ENCODE results near the gene ITGB5.
A peak's percentile ranks its signal among the peaks of the same experiment; 100 is the strongest.

ITGB5 gene

DNA sequence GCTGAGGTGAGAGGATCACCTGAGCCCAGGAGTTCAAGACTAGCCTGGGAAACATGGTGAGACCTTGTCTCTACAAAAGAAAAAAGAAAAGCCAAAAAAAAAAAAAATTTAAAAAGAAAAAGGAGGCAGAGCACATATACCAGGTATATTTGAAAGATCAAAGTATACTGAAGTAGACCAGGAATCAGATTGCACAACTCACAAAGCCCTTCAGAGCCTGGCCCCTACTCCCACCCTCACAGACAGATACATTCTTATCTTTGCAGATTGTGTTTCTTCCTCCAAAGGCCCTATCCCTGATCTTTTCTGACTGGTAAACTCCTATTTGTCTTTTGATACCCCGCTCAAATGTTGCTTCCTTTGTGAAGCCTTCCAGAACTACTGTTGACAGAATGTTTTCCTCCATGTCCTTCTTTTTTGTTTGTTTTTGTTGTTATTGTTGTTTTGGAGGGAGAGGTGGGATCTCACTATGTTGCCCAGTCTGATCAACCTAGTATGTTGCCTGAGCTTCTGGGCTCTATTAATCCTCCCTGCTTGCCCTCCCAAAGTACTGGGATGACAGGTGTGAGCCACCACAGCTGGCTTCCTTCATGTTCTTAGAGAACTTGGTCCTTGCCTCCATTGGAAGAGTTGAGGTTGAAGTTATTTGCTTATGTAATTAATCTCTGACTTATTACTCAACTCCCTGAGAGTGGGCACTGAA is 9.8 kb upstream of the ITGB5 start:
- no peak for DNase-seq (ENCODE audit: low spot score)

DNA sequence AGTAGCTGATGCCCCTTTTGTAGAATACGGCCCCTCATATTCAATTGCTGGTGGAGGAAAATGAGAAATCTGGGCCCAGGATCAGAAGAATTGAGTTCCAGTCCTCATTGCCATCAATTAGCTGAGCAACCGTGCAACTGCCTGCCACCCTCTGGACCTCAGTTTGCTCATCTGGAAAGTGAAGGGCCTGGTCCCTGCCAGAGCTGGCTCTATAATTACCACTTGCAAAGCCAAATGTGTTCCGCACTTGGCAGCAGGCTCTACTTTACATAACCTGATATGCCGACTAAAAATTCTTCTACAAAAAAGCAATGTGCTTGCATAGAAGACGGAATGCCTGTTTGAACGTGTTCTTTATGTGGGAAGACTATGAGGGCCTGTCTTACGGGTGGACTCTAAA is 8.6 kb upstream of the ITGB5 start:
- DNase-seq (ENCODE audit: low spot score) = no peak

DNA sequence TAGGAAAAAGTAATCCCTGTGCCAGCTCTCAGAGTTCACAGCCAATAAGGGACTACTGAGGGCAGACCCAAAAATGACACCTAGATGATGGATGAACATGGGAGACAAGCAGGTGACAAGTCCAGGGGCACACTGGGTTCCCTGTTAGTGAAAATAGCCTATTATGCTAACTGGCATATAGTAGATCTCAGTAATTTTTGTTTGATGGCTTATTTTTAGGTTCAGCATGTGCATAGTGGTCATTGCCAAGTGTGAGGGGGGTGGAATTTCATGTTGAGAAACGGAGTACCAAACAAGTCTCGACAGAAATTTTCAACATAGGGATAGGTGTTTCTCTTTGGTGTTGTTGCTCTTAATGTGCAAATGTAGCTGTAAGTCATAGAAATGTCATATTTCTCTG is 6.4 kb upstream of the ITGB5 start:
- DNase-seq (ENCODE audit: low spot score) = no peak

- no peak for DNase-seq (ENCODE audit: low spot score)
These were observed 3.5 kb upstream of the ITGB5 start for GRCh38 chr3:124890573-124891190.

DNA sequence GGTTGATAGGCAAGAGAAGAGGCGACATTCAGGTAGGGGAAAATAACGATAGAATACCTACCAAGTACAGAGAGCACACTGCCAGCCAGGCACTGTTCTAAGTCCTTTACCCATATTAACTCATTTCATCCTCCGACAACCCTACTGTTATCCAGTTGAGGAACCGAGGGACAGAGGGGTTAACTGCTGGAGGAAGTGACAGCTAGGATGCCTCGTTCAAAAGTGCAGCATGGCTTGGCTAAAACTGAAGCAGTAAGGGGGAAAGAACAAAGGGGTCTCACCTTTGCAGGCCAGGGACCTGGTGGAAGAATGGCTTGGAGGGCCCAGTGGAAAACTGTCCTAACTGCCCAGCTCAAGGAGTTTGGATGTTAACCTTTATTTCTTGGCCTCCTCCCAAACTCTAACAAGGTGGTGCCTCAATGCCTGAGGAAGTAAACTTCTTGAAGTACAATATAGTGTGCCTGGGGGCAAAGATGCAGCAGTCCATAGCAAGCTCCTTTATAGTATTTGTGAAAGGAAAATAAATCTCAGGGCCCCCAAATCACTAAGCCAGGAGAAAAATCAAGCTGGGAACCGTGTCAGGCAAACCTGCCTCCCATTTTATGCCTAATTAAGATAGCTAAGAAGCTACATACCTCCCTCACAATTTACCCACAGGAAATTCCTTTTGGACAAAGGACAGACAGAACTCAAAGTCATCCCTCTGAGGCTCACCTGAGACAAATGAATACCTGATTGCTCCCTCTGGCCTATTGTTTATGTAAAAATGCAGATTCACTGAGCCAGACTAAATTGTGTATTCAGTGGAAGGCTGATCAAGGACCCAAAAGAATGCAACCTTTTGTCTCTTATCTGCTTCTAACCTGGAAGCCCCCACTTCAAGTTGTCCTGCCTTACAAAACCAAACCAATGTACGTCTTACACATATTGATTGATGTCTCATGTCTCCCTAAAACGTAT is 1.6 kb upstream of the ITGB5 start:
- no peak for DNase-seq (ENCODE audit: low spot score)

- no peak for DNase-seq (ENCODE audit: low spot score)
These were observed 750 bp upstream of the ITGB5 start for GRCh38 chr3:124887932-124888298.

DNA sequence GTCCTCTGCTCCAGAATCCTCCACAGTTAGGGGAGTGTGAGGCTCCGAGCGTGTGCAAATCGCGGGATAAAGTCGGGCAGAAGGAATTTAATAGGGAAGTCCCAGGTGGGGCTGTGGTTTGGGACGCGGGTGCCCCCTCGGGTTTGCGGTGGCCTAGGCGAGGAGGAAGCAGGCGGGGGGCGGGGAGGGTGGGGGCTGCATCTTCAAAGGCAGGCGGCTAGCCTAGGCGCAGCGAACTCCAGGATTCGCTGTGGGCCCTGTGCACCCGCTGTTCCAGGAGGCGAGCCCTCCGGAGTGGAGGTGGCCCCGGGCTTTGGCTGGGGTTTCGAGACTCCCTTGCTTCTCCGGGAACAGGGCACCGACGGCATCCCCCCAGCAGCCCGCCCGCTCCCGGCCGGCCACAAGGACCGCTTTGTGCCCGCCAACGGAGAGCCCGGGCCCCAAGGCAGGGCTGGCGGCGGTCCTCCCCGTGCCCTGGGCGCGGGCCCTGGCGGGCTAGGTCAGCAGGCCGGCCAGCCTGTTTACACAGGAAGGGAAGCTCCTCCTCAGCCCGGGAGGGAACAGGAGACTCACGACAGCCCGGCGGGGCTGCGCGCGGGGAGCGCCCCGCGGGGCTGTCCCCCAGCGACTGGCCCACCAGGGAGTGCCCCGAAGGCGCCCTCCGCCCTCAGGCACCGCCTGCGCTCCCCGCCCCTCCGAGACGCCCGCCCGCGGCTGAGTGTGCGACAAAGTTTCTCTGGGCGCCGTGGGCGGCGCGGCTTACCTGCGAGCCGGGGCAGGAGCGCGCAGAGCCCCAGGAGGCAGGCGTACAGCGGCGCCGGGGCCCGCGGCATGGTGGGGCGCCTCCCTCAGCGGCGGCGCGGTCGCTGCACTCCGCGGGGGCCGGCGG is 753 bp downstream of the ITGB5 start:
- peak; percentile 55 for DNase-seq (ENCODE audit: low spot score)

- DNase-seq (ENCODE audit: low spot score) = no peak
These were observed 1.5 kb downstream of the ITGB5 start for GRCh38 chr3:124885466-124886167.

DNA sequence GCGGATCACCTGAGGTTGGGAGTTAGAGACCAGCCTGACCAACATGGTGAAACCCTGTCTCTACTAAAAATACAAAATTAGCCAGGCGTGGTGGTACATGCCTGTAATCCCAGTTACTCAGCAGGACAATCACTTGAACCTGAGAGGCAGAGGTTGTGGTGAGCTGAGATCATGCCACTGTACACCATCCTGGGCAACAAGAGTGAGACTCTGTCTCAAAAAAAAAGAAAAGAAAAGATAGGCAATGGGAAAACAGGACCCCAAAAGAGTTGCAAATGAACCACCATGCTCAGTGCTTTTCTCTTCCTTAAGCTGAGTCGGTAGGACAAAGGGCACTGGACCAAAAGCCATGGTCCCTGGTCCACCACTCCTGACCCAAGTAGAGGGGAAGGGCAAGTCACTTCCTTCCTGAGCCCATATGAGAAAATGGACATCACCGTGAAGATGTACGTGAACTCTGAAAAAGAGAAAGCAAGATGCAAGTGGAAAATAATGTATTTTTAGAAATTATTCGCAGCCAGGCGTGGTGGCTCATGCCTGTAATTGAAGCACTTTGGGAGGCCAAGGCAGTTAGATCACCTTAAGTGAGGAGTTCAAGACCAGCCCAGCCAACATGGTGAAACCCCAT is 2.6 kb downstream of the ITGB5 start:
- no peak for DNase-seq (ENCODE audit: low spot score)

DNA sequence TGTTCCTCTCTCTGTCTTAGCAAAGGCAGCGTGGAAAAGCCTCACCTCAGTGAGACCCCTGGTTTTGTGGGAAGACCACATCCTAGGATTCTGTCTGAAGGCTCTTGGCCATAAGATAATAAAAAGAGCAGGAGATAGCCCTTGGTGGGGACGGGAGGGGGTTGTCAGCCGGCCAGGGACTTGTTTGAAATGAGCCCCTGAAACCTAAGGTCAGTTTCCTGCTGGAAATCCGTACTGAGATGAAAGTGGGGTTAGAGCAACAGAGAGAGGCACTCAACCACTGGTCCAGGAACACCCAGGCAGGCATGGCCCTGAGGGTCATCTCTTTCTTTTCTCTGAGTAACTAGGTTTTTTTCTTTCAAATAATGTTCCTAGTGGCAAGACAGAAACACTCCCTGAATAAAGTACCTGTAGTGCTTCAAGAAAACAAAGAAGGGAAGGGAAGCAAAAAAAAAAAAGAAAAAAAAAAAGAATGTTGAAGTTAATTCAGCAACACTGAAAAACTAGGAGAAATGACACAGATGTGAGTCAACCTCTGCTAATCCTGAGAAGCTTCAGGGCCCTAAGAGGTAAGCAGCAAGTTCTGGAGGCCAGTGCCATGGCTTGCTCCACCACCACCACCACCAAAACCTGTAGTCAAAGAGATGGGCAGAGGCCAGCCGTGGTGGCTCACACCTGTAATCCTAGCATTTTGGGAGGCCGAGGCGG is 3.2 kb downstream of the ITGB5 start:
- DNase-seq (ENCODE audit: low spot score) = no peak

GRCh38 chr3:124882816-124883747 is 4.1 kb downstream of the ITGB5 start:
- DNase-seq (ENCODE audit: low spot score) = no peak

DNA sequence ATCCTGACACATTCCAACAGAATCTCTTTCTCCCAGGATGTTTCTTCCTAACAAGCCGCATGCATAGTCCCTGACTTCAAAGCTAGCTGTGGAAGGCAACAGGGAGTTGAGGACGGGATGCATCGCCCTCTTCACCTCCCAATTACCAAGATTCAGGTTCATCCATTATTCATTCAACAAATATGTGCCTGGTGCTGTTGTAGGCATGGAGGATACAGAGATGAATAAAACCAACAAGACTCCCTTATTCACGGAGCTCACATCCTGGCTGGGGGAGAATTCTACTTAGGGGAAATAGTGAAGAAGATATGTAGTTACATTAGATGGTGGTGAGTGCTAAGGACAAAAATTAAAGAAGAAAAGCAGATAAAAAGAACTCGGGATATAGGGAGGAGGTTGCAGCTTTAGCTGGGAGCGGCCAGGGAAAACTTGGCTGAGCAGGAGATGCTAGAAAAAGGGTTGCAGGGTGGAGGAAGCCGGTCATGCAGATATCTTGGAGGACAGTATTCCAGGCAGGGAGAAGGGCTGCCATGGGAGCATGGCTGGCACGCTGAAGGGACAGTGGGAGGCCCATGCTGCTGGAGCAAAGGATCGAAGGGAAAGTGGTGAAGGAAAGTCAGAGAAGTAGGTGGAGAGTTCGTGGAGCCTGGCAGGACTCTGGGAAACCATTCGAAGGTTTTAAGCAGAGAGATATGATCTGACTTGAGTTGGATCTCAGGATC is 5.0 kb downstream of the ITGB5 start:
- DNase-seq (ENCODE audit: low spot score) = no peak

- DNase-seq (ENCODE audit: low spot score) = no peak
These were observed 7.9 kb downstream of the ITGB5 start for GRCh38 chr3:124879337-124879680.

GRCh38 chr3:124878561-124879336 is 8.4 kb downstream of the ITGB5 start:
- DNase-seq (ENCODE audit: low spot score) = peak; percentile 89

DNA sequence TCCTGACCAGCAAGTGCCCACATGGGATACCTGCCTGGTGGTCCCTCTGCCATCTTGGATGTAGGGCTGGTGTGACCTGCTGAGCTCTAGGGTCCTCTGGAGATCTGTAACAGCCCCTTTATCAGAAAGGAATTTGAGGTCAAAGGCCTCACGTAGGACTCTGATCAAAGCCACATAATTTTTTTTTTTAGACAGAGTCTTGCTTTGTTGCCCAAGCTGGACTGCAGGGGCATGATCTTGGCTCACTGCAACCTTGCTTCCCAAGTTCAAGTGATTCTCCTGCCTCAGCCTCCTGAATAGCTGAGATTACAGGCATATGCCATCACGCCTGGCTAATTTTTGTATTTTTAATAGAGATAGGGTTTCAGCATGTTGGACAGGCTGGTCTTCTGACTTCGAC is 9.5 kb downstream of the ITGB5 start:
- DNase-seq (ENCODE audit: low spot score) = no peak

DNA sequence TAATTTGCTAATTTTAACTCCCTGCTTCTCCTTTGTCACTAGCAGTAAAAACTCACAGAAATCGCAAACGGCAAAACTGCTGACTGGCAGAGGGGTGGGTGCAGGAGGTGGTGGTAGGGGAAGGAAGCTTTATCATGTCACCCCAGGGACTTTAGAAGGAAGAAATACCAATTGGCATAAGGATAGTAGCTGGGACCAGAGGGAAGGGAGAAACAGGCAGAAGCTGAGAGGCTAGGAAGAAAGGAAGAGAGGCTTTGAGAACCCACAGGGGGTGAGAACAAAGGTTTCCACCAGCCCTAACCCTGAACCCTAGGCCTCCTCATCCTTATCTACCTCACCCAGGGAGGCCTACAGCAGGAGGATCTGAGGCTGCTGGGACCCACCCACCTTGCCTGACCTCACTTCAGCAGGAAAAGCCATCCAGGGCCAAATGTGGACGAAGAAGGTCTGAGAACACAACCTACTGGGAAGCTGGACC is 10.7 kb downstream of the ITGB5 start:
- DNase-seq (ENCODE audit: low spot score) = no peak

GRCh38 chr3:124873226-124873625 is 13.9 kb downstream of the ITGB5 start:
- no peak for DNase-seq (ENCODE audit: low spot score)

- no peak for DNase-seq (ENCODE audit: low spot score)
These were observed 19.7 kb downstream of the ITGB5 start for GRCh38 chr3:124867511-124867910.
